HG03378 (cell line): ENCODE measurements around the gene FBXO40.
A peak's percentile ranks its signal among the peaks of the same experiment; 100 is the strongest.
"Not testable (repeated sequence)": the region's sequence is repeated elsewhere in the genome, so short reads cannot be mapped to it uniquely, and the experiment has no call there.

ENCODE experiments used
- ATAC-seq: cut with Tn5 transposase; IDR thresholded peaks from one replicate; pipeline ENCODE4 v1.9.1; 2021; ENCODE audit warnings: mild to moderate bottlenecking, moderate library complexity; ENCODE audit not compliant: unreplicated experiment

FBXO40 gene

GRCh38 chr3:121592856-121593702 lies at the start of gene FBXO40:
FBXO40 (plus strand) TSS chr3:121593379; CDS start chr3:121620576, 27,197 bp downstream.
- ATAC-seq = no peak

DNA sequence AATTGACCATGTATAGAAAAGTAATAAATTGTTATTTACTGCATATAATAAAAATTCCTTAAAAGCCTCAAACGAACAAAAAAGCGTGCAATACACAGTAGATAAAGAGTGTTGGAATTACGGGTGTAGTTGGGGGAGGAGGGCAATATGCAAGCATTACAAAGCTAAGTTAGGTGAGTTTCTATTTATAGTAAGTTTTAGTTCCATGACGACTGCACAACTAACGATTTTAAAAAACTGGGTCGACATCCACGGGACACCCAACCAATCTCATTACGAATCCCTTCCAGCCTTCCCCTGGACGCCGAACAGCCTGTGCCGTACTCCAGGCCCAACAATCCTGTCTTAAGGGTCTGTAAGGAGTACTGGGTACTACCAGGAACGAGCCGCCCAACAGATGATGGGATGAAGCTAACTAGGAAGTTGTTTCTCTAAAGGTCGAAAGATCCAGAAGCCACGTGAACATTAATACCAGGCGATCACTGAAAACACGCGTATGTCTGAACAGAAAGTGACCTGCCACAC lies 48.1 kb upstream of the FBXO40 start:
- no peak for ATAC-seq

GRCh38 chr3:121545574-121546455 lies 47.4 kb upstream of the FBXO40 start, which contains the start of gene POLQ:
POLQ (minus strand) TSS chr3:121545988; CDS start chr3:121545877, 111 bp downstream.
- ATAC-seq = peak; percentile 71

GRCh38 chr3:121552379-121552778 lies 40.8 kb upstream of the FBXO40 start:
- no peak for ATAC-seq

GRCh38 chr3:121552797-121553196 lies 40.4 kb upstream of the FBXO40 start:
- no peak for ATAC-seq

- no peak for ATAC-seq
Observed at GRCh38 chr3:121557426-121557934, 35.7 kb upstream of the FBXO40 start.

DNA sequence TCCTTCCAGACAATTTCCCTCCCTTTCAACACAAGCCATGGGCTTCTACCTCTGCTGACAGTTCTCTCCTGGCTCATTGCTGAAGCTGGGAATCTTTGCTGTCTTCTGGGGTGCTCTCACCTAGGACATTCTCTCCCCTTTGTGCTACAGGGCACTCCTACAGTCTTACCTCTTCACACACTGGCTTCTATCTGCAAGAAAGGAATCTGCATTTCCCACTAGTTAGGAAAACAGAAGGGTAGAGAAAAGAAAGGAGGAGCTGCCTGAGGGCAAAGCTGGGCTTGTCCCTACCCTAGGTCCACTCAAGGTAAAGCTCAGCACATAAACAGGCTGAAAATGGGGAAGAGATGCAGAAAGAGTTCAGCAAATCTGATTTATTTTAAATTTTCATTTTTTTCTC lies 31.0 kb upstream of the FBXO40 start:
- no peak for ATAC-seq

- no peak for ATAC-seq
Observed at GRCh38 chr3:121566773-121567172, 26.4 kb upstream of the FBXO40 start.

GRCh38 chr3:121567649-121568048 lies 25.5 kb upstream of the FBXO40 start, which contains the start of gene ARGFX:
ARGFX (plus strand) TSS chr3:121567949; CDS start chr3:121570714, 2,765 bp downstream.
- ATAC-seq = no peak

- no peak for ATAC-seq
Observed at GRCh38 chr3:121574449-121574848, 18.7 kb upstream of the FBXO40 start.

DNA sequence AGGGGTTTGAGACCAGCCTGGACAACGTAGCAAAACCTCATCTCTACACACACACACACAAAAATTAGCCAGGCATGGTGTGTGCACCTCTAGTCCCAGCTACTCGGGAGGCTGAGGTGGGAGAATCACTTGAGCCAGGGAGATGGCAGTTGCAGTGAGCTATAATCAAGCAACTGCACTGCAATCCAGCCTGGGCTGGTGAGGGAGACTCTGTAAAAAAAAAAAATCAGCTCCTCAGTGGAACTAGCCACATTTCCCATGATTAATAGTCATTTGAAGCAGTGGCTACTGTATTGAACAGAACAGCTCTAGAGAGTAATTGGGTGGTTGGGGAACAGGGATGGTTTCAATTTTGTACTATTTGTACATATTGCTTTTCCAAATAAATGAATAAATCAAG lies 11.5 kb upstream of the FBXO40 start:
- no peak for ATAC-seq

DNA sequence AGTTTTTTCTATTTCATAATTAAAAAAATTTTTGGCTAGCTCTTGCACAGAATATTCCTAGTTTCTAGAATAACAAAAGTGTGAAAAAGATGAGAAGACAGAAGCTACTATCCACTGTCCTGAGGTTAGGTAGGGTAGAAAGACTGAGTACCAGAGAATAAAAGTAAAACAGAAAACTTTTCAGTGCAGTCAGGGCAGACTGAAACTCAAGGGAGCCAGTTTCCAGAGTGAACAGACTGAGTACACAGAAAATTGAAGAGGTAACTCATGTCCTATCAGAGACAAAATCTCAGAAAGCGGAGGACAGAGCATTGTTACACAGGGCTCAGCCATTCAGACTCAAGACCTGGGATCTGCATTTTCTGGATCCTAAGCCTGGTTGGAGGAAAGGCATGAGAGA lies 8.8 kb upstream of the FBXO40 start:
- no peak for ATAC-seq

GRCh38 chr3:121593806-121594205 lies 627 bp downstream of the FBXO40 start:
- not testable (repeated sequence) for ATAC-seq

- no peak for ATAC-seq
Observed at GRCh38 chr3:121594850-121595249, 1.7 kb downstream of the FBXO40 start.

GRCh38 chr3:121595765-121596406 lies 2.7 kb downstream of the FBXO40 start:
- no peak for ATAC-seq

GRCh38 chr3:121598564-121598963 lies 5.4 kb downstream of the FBXO40 start:
- ATAC-seq = no peak

DNA sequence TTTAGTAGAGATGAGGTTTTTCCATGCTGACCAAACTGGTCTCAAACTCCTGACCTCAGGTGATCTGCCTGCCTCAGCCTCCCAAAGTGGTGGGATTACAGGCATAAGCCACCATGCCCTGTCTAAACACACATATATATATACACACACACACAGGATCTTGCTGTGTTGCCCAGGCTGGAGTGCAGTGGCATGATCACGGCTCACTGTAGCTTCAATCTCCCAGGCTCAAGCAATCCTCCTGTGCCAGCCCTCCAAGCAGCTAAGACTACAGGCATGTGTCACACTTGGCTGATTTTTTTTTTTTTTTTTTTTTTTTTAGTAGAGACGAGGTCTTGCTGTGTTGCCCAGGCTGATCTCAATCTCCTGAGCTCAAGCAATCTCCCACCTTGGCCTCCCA lies 6.7 kb downstream of the FBXO40 start:
- not testable (repeated sequence) for ATAC-seq

GRCh38 chr3:121601212-121601812 lies 8.1 kb downstream of the FBXO40 start:
- ATAC-seq = no peak

DNA sequence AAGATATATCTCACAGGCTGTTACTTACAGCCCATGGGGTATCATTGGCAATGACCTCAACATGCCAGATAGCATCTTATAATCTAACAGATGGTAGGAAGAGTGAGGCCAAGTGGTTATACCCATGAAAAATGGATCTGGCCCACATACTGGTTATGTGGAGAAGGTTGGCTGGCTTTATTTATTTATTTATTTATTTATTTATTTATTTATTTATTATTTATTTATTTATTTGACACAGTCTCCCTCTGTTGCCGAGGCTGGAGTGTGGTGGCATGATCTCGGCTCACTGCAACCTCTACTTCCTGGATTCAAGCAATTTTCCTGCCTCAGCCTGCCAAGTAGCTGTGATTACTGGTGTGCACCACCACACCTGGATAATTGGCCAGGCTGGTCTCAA lies 11.6 kb downstream of the FBXO40 start:
- ATAC-seq = no peak

GRCh38 chr3:121606106-121606505 lies 12.9 kb downstream of the FBXO40 start:
- no peak for ATAC-seq
